HG03565 (cell line): Measurements from ENCODE around the gene SIK1.
A peak's percentile ranks its signal among the peaks of the same experiment; 100 is the strongest.
"Not testable (repeated sequence)": the region's sequence is repeated elsewhere in the genome, so short reads cannot be mapped to it uniquely, and the experiment has no call there.

Source experiments
- ATAC-seq: cut with Tn5 transposase; IDR thresholded peaks from one replicate; pipeline ENCODE4 v1.9.1; 2021; ENCODE audit warnings: mild to moderate bottlenecking, moderate library complexity; ENCODE audit not compliant: unreplicated experiment

Gene SIK1

DNA sequence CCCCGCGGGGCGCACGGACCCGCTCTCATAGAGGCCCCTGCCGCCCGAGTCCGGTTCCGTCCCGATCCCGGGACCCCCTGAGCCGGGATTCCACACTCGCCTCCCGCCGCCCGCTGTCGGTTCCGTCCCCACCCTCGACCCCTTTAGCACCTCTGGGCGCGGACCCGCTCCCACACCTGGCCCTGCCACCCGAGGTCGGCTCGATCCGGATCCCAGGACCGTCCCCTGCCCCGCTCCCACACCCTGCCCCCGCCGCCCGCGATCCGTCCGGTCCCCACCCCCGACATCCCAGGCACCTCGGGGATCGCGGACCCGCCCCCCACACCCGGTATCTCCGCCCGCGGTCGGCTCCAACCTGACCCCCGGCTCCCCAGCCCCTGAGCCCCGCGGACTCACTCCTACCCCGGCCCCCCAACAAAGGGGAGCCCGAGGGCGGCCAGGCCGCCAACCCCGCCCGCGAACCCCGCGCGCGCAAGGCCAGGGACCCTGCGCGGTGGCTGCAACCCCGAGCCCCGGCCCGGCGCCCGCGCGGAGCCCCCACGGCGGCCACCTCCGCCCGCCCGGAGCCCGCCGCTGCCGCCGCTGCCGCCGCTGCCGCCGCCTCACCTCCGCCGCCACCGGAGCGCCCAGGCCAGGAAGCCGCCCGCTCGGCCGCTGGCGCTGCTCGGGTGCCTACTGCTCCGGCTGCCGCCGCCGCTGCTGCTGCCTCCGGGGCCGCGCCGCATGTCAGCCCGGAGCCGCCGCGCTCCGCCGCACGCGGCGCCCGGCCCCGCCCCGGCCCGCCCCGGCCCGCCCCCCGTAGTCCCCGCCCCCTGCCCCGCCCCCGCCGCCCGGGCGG is at the start of gene SIK1:
Gene SIK1, minus strand, starts transcription at position 728 of the 838 bp plus-strand sequence. CDS start 953 bp downstream, outside the sequence.
- ATAC-seq: peak; percentile 28

DNA sequence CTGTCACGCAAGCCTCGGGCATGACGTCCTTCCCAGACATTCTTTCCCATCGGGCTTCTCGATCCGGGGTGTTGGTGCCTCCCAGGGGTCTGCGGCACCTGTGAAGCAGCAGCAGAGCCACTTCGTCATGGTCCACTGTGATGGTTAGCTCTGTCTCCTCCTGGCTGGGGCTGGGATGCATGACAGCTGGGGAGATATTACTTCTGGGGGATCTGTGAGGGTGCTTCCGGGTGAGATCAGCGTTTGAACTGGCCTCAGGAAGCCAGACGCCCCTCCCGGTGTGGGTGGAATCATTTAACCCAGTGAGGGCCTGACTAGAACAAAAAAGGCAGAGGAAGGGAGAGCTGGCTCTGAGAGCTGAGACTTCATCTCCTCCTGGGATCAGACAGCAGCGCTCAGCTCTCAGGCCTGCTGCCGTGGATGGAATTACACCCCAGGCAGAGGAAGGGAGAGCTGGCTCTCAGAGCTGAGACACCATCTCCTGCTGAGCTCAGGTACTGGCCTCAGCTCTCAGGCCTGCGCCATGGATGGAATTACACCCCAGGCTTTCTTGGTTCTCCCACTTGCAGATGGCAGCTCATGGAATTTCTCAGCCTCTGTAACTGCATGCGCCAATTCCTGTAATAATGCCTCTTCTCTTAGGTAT is 44.8 kb upstream of the SIK1 start:
- not testable (repeated sequence) for ATAC-seq

GRCh38 chr21:43469719-43470458 is 43.0 kb upstream of the SIK1 start:
- ATAC-seq: not testable (repeated sequence)

GRCh38 chr21:43467785-43468184 is 40.9 kb upstream of the SIK1 start:
- no peak for ATAC-seq

DNA sequence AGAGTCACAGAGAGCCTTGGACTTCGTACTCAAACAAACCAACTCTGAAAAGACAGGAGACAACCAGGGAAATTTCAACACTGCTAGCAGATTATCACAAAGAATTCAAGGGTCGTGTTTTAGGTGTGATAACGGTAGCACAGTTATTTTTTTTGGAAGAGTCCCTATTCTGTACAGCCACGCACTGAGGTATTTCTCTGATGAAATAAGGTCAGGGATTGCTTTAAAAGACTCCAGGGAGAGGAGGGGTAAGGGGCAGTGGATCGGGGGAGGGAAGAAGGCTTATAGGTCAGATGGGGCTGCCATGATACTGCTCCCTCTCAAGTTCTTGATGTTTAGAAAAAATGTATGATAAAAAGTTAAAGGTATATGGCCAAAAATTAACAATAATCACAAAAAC is 38.2 kb upstream of the SIK1 start:
- ATAC-seq: not testable (repeated sequence)

- not testable (repeated sequence) for ATAC-seq
Measured at GRCh38 chr21:43463498-43464261, 36.7 kb upstream of the SIK1 start.

DNA sequence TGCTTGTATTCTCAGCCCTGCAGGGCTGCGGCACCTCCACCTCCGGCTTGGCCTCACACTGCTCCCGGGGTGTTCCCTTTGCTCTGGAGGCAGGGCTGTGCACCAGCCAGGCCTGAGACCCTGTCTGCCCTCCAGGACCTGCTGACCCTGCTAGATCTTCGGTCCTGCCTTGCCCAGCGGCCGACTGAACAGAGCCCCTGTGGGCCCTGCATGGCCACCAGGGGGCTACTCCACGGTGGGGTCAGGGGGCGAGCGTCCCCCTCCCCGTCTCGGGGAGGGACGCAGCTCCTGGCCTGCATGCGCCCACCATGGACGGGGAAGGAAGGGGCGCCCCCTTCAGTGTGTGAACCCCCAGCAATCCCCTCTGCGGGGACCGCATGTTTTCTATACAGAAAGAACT is 36.0 kb upstream of the SIK1 start:
- ATAC-seq: not testable (repeated sequence)

- ATAC-seq: not testable (repeated sequence)
Measured at GRCh38 chr21:43460475-43460874, 33.5 kb upstream of the SIK1 start.

DNA sequence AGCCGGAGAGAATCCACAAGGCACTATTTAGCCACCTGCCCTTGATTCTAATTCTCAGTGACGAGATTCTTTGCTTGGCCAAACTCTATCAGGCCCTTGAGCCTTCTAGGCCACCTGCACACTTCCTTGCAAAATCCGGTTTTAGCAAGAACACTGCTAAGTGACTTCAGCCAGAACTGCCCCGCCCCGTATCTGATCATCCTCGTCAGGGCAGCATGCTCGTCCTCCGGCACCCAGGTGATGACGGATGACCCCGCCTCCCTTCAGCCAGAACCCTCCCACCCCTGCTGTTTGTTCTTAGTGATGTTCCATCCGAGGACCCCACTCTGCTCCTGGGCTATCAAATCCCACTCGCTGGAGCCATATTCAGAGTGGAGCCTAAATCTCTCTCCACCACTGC is 32.1 kb upstream of the SIK1 start:
- not testable (repeated sequence) for ATAC-seq

DNA sequence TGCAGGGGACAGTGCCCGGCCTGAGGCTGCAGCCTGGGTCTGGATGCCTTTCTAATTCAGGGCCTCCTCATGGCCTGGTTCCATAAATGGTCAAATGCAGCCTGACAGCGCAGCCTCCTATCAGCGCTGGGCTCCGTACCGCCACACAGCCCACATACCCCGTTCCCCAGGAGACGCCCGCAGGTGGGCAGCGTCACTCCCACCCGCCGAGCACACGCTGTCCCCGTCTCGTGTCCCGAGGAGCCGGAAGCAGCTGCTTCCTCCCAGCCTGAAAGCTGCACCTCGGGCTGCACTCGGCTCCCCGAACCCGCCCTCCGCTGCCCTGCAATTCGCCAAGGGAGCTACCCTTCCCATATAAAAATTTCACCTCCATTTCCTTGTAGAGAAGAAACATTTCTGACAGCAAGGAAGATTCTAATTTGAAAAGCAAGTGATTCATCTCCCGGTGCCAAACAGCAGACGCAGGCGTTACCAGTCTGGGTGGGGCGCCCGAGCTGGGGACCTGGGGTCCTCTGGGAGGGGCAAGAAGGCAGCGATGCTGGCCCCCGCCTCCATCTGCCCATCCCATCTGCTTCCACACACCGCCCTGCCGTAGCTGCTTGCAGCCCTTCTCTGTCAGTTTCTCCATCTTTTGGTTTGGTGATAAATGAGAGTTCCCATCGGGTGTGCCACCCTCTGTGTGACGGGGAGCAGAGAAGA is 29.8 kb upstream of the SIK1 start:
- ATAC-seq: not testable (repeated sequence)

DNA sequence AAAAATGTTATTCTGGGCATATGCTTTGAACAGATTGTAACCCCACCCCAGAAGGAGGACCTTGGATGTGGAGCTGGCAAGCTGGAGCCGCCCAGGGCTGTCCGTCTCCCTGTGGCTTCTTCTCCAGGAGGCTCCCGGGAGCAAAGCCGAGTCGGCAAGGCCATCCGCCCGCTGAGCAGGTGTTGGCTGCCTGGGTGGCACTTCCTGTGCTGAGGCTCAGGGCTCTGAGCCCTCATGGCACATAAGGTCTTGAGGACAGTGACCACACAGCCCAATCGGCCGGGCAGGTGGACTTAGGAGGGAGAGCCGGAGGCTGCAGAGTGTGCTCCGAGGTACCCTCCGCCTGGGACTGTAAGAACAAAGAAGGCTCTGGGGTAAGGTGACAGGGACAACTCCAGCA is 28.8 kb upstream of the SIK1 start:
- ATAC-seq: not testable (repeated sequence)

DNA sequence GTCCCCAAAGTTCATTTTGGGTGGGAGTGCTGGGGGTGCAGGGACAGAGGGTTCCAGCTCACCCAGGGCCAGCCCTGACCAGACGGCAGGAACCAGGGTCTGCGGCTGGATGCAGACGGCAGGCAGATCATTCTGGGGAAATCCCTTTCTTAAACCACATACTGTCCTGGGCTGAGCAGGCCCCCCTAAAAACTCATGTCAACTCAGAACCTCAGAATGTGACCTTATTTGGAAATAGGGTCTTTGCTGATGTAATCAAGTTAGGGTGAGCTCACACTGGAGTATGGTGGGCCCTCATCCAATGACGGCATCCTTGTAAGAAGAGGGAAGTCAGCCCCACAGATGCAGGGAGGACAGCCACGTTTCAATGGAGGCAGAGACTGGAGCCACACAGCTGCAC is 27.2 kb upstream of the SIK1 start:
- not testable (repeated sequence) for ATAC-seq

DNA sequence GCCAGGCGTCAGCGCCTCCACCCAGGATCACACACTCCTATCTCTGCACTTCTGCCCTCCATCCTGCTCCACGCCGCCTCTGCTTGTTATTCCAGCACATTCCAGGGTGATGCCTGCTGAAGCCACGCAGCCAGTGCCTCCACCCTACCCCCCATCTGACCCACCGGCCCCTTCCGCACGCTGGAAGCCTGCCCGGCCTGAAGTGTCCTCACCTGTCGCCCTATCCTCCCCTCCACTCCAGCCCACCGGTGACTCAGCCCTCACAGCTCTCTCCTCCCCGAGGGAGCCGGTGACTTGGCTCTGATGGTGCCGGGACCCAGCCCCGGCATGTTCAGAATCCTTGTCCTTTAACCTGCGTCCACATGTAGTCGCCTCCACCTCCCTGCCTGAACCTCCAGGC is 24.9 kb upstream of the SIK1 start:
- not testable (repeated sequence) for ATAC-seq

GRCh38 chr21:43450287-43450686 is 23.4 kb upstream of the SIK1 start:
- not testable (repeated sequence) for ATAC-seq

DNA sequence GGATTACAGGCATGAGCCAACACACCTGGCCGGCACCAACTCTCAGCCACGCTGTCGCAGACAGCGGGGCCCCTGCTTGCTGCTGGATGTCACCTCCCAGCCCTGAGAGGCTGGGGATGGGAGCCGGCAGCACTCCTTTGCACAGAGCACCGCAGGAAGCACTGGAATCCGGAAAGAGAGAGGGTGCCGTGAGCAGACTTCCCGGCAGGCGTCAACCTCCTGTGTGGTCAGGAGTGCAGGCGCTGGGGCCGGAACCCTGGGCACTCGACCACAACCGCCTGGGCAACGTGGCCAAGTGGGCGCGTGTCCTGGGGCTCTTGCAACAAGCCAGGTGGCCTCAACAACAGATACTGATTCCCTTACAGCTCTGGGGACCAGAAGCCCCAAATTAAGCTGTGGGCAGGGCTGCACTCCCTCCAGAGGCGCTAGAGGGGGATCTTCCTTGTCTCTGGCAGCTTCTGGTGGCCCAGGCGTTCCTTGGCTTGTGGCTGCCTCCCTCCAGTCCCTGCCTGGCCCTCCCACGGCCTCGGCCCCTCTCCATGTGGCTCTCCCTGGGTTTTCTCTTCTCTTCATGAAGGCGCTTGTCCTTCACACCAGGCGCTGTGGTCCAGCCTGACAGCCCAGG is 20.5 kb upstream of the SIK1 start:
- ATAC-seq: not testable (repeated sequence)

DNA sequence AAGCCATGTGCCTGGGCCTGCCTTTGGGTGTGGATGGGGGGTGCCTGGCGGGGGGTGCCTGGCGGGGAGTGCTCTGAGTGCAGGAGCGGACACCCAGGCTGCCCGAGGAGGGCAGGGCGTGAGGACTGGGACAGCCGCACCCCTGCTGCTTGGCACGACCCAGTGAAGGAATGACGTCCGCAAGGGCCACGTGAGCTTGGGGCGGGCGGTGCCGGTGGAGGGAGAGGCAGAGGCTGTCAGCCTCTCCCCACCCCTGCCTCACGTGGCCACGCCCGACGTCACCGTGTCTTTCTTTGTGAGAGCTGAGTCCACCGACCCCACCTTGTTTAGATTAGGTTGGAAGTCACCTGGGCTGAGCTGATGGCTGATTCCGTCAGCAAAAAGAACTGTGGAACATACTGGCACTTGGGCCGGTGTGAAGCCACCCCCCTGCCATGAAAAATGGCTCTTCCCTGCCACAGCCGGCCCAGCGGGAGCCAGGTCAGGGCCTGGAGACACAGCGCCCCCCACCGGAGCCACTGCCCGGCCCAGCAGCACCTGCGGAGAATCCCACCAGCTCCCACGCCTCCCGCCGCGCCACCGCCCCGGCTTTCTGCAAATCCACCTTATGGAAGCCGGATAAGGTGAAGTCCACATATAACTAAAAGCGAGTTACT is 19.5 kb upstream of the SIK1 start:
- ATAC-seq: not testable (repeated sequence)

- not testable (repeated sequence) for ATAC-seq
Measured at GRCh38 chr21:43444524-43444923, 17.6 kb upstream of the SIK1 start.

DNA sequence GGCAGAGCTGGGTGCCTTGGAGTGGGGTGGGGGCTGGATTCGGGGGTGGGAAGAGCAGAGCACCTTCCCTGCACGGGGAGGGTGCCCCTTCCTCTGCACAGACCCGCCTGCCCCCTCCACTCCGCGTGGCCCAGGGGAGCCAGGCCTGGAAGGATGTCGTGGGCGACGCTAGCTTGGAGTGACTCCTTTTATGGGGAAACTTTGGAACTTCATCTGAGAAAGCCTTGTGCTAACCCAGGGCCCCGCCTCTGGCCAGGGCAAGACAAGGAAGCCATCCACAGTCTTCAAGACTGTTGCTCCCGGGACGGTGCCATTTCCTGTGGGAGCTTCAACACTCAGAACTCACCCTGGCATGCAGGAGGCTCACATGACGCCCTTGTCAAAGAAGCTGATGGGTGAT is 15.6 kb upstream of the SIK1 start:
- not testable (repeated sequence) for ATAC-seq
